ENCODE data around the gene CRYGN. TPM values are rescaled to one million over a fixed set of nuclear protein-coding genes. Genes with fewer than 3 reads are reported as not detected.
A peak's percentile ranks its signal among the peaks of the same experiment; 100 is the strongest.

The CRYGN gene
- total RNA-seq, 2 donors from 2014 or later = 0.90 TPM; not detected in 1

DNA sequence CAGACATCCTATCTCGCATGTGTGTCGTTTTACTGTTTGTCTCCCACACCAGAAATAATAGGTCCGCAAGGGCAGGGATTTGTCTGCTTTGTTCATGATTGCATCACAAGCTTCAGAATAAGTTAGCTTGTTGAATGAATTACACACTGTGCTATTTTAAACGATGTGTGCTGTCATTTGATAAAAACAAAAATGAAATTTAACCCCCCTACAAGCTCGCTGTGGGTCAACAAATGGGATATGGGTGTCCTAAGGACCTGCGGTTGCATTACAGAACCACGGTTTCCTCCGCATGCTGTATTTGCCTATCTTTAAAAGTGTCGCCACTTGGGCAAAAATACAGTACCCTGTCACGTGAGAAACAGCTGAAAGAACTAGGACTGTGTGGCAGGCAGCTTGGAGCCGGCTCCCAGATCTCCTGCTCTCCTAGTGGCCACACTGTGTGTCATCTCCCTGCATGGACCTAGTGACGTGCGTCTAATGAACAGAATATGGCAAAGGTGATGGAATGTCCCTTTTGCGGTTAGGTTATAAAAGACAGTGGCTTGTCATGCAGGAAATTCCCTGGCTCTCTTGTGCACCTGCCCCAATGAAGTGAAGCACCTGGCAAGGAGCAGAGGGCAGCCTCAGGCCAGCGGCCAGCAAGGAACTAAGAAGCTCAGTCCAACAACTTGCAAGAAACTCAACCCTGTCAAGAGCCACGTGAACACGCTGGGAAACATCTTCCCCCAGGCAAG is 32.9 kb upstream of the CRYGN start:
- Histone ChIP-seq H3K27me3 (no peaks in the 10 kb centered on the region), H3K36me3 (peaks cover 50% of the 10 kb centered on the region), H3K27ac (no peak overlapping the region), H3K4me1 (peaks cover 0 to 39% of the 10 kb centered on the region in 2 donors), H3K9me3 (no peaks in the 10 kb centered on the region), H3K4me3 (no peak overlapping the region)
- TF ChIP-seq, protein P1, sequence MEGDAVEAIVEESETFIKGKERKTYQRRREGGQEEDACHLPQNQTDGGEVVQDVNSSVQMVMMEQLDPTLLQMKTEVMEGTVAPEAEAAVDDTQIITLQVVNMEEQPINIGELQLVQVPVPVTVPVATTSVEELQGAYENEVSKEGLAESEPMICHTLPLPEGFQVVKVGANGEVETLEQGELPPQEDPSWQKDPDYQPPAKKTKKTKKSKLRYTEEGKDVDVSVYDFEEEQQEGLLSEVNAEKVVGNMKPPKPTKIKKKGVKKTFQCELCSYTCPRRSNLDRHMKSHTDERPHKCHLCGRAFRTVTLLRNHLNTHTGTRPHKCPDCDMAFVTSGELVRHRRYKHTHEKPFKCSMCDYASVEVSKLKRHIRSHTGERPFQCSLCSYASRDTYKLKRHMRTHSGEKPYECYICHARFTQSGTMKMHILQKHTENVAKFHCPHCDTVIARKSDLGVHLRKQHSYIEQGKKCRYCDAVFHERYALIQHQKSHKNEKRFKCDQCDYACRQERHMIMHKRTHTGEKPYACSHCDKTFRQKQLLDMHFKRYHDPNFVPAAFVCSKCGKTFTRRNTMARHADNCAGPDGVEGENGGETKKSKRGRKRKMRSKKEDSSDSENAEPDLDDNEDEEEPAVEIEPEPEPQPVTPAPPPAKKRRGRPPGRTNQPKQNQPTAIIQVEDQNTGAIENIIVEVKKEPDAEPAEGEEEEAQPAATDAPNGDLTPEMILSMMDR (IDR thresholded peaks at IDR 0.05) = no peak
- no peak for DNase-seq (ENCODE audit: low spot score)

DNA sequence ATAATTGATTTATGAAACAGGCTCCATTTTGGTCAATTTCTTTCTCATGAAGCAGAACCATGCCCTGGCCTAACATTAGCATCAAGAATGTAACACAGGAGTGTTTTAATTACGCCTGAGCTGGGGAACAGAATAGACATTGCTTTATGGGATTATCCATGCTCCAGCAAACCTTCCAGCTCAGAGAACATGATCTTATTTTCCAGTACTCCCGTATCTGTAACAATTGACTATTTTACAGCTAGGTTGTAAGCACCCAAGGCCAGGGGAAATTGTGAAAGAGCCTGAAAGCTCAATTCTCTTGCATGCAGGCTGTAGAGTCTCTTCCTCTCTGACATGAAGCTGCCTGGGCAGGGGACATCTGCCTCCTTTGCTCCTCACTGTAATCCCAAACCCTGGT is 30.8 kb upstream of the CRYGN start:
- H3K36me3 ChIP-seq = peaks cover 57% of the 10 kb centered on the region
- H3K9me3 ChIP-seq = no peaks in the 10 kb centered on the region
- no peaks in the 10 kb centered on the region for H3K27me3 ChIP-seq
- TF ChIP-seq, protein P1 (IDR thresholded peaks at IDR 0.05) = no peak
- H3K27ac ChIP-seq = peak overlapping the region in 1 of 2 donors; percentile 14
- H3K4me3 ChIP-seq = no peak overlapping the region
- H3K4me1 ChIP-seq = peaks cover 0 to 31% of the 10 kb centered on the region in 2 donors
- no peak for DNase-seq (ENCODE audit: low spot score)

DNA sequence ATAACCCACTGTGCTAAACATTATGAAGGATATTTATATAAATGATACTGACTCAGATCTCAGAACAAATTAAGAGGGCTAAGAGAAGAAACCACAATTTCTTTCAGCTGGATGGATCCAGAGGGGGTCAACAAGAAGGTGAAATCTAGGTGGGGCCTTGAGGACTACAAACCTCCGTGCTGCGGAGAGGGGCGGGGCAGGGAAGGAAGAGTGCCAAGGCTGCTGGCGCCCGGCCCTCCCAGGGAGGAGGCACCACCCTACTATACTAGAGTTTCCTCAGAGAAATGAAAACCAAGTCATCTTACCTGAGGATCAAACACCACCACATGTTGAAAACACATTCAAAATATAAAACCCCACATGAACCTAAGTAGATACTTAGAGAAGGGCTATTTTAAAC is 29.3 kb upstream of the CRYGN start:
- no peak overlapping the region for H3K27ac ChIP-seq

DNA sequence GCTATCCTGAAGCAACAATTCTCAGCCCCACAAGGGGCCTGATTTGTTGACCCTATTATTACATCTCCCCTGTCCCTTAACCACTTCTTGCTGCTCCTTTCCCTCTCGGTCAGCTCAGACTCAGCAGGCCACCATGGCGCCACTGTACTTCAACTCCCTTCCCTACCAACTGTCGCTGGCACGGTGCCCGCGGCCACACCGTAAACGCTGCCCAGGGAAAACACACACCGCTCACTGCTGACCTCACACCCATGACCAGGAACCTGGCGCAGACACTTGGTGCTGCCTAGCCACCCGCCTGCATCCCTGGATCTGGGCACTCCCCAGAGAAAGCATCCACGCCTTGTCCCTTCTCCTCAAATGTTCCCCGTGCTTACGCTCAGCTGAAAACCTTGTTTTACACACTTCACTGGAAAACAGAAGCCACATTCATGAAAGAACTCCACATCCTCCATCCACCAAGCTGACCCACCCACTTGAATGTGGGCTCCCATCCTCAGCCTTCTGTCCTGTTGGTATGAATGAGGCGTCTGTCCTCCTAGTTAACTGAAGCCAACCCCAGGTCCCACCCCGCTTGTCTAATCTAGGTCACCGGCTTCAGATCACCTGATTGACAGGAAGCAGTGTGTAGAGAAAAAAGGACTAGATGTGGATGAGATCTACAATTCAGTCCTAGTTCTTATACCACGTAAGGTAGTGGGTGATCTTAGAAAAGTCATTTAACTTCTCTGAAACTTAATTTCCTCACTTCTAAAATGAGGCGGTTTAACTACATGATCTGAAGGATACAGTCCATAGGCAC is 28.5 kb upstream of the CRYGN start:
- no peak overlapping the region for H3K4me3 ChIP-seq
- DNase-seq (ENCODE audit: low spot score) = no peak
- TF ChIP-seq, protein P1 (IDR thresholded peaks at IDR 0.05) = no peak
- H3K27me3 ChIP-seq = no peaks in the 10 kb centered on the region
- peak overlapping the region in 1 of 2 donors; percentile 74 for H3K27ac ChIP-seq
- H3K36me3 ChIP-seq = peaks cover 62% of the 10 kb centered on the region
- no peaks in the 10 kb centered on the region for H3K9me3 ChIP-seq
- H3K4me1 ChIP-seq = peaks cover 0 to 31% of the 10 kb centered on the region in 2 donors

More for the DNA sequence above, 29.3 kb upstream of the CRYGN start:
- Histone ChIP-seq H3K4me3 (no peak overlapping the region), H3K27me3 (no peaks in the 10 kb centered on the region), H3K9me3 (no peaks in the 10 kb centered on the region), H3K36me3 (peaks cover 67% of the 10 kb centered on the region), H3K4me1 (peaks cover 0 to 31% of the 10 kb centered on the region in 2 donors)
- DNase-seq (ENCODE audit: low spot score) = no peak
- TF ChIP-seq, protein P1 (IDR thresholded peaks at IDR 0.05) = no peak

DNA sequence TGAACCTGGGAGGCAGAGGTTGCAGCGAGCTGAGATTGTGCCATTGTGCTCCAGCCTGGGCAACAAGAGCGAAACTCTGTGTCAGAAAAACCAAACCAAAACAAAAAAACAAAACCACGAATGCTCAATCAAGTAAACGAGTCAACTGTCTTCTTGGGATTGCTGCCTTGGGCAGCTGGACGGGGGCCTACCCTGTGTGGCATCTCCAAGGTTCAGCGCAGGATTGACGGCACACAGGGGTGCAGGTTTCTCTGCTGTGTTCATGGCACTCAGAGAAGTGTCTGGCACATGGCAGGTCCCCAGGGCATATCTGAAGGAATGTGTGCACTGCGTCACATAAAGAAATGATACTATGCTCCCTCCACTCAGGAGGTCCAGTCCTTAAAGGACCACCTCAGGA is 25.2 kb upstream of the CRYGN start:
- H3K27me3 ChIP-seq = no peaks in the 10 kb centered on the region
- no peak for DNase-seq (ENCODE audit: low spot score)
- H3K4me1 ChIP-seq = peaks cover 0 to 22% of the 10 kb centered on the region in 2 donors
- H3K9me3 ChIP-seq = peaks cover 0 to 7% of the 10 kb centered on the region in 2 donors
- peaks cover 47% of the 10 kb centered on the region for H3K36me3 ChIP-seq
- no peak overlapping the region for H3K4me3 ChIP-seq
- TF ChIP-seq, protein P1 (IDR thresholded peaks at IDR 0.05) = no peak
- no peak overlapping the region for H3K27ac ChIP-seq

Measured in right atrium auricular region (tissue), 2 donors.